Panc1 (cell line): ENCODE data around the gene MTNR1A.
"Not testable (repeated sequence)": the region's sequence is repeated elsewhere in the genome, so short reads cannot be mapped to it uniquely, and the experiment has no call there.

Source experiments
- POLR2AphosphoS5 ChIP-seq: IDR thresholded peaks from 2 replicates; pipeline ENCODE4 v1.6.1; 2012; ENCODE audit warnings: mild to moderate bottlenecking, low read depth, low read length, moderate library complexity
- TF ChIP-seq, protein P1 (sequence below): fragments of 450-650 bp; IDR thresholded peaks from 2 replicates; pipeline ENCODE4 v1.5.1; 2017; ENCODE audit warnings: mild to moderate bottlenecking

DNA sequence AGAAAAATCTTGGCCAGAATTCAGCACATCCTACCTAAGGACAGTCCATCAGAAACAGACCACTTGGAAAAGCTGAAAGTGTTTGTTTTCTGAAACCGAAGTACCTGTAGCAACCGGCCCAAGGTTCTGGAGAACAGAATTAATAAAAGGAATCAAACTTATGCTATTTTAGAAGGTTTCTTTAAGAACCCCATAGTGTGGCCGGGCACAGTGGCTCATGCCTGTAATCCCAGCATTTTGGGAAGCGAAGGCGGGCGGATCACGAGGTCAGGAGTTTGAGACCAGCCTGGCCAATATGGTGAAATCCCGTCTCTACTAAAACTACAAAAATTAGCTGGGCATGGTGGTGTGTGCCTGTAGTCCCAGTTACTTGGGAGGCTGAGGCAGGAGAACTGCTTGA, 50.6 kb downstream of the MTNR1A start:
- TF ChIP-seq, protein P1, sequence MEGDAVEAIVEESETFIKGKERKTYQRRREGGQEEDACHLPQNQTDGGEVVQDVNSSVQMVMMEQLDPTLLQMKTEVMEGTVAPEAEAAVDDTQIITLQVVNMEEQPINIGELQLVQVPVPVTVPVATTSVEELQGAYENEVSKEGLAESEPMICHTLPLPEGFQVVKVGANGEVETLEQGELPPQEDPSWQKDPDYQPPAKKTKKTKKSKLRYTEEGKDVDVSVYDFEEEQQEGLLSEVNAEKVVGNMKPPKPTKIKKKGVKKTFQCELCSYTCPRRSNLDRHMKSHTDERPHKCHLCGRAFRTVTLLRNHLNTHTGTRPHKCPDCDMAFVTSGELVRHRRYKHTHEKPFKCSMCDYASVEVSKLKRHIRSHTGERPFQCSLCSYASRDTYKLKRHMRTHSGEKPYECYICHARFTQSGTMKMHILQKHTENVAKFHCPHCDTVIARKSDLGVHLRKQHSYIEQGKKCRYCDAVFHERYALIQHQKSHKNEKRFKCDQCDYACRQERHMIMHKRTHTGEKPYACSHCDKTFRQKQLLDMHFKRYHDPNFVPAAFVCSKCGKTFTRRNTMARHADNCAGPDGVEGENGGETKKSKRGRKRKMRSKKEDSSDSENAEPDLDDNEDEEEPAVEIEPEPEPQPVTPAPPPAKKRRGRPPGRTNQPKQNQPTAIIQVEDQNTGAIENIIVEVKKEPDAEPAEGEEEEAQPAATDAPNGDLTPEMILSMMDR = not testable (repeated sequence)
- not testable (repeated sequence) for TF ChIP-seq POLR2AphosphoS5
